DMS153 (cell line): ENCODE measurements around the gene LYZL4.

Experiments used
- DNase-seq: peaks from one replicate; lab custom pipeline; 2025; lab: John Stamatoyannopoulos, UW

The LYZL4 gene, protein sequence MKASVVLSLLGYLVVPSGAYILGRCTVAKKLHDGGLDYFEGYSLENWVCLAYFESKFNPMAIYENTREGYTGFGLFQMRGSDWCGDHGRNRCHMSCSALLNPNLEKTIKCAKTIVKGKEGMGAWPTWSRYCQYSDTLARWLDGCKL

DNA sequence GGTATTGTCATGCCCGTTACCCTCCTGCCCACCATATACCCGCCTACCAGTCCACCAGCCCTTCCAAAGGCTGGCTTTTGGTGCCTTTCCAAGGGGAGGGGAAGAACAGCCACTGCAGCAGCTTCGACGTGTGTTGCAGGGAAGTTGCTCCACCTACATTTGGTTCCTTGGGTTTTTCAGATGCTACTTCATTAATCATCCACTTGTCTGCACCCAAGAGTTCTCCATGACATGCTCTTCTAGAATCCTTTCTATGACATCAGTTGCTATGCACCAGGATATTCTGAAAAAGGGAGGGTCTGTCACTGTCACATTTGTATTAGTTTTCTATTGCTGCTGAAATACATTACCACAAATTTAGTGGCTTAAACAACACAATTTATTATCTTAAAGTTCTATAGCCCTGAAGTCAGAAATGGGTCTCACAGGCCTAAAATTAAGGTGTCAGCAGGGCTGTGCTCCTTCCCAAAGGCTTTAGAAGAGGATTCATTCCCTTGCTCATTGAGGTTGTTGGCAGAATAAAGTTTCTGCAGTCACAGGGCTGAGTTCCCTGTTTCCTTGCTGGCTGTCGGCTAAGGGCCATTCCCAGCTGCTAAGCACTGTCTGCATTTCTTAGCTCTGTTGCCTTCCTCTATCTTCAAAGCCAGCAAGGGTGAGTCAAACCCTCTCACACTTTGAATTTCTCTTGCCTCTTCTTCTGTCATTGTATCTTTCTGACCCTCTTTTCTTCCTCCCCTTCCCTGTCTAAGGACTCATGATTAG is at the start of gene LYZL4:
LYZL4 (minus strand) TSS at position 241 of the 762 bp plus-strand sequence. CDS start 3,359 bp downstream, outside the sequence.
- no peak for DNase-seq

DNA sequence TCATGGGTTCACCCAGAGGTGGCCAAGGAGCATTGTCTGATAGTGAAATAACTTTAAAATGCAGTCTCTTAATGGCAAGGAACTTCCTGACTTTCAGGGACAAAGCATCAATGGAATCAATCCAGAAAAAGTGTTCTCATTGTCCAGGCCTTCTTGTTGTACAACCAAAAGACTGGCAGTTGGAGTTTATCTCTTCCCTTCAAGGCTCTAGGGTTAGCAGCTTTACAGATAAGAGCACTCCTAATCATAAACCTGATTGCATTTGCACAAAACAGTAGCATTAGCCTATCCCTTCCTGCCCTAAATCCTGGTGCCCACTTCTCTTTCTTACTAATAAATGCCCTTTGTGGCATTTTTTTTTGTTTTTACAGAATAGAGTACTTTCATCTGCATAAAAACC is 48.7 kb upstream of the LYZL4 start:
- no peak for DNase-seq

DNA sequence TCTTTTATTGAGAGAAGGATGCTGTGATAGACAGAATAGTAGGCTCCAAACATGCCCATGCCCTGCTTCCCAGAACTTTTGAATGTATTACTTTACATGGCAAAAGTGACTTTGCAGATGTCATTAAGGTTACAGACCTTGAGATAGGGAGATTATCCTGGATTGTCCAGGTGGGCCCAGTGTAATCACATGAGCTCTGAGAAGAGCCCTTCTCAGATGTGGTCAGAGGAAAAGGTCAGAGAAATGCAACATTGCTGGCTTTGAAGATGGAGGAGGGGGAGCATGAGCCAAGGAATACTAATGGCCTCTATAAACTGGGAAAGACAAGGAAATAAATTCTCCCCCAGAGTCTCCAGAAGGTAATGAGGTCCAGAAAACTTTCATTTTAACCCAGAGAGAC is 45.8 kb upstream of the LYZL4 start:
- no peak for DNase-seq

DNA sequence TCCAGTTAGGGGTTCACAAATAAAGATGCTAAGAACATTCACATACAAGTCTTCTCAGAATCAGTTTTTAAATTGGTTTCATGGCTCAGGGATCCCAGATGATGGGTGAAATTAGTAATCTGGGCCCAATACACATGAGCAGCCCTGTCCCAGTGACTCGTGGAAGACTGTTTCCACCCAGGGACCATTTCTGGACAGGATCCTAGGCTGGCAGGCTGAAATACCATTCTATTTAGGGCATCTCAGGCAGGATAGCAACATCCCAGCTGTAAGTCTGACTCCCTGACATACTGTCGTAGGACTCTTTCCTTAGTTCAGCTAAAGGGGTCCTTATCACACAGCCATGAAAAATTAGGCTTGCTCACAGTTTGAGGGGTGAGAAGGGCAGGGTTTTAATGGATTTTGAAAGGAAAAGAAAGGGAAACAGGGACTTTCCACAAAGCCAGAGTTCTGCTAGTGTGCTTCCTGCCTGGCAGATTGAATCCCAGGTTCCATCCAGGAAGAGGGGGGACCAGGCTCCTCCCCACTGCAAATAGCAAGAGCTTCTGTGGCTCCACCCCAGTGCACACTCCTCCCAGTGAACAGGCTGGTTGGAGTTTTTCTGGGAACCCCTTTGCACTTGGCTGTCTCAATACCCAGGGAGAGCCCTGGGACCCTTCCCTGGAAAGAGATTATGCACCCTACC is 41.3 kb upstream of the LYZL4 start:
- DNase-seq = no peak

DNA sequence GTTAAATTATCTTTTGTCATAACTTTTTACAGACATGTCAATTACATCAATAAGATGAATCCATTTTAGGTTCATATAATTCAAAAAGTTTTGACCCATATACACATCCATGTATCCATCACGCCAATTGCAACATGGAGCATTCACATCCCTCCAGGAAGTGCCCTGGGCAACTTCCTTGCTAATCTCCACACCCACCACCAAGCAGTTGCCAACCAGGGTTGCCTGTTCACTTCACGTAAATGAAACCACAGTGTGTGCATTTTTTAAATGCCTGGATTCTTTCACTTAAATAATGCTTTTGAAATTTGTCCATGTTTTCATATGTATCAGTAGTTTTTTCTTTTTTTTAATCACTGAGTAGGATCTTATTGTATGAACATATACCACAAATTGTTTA is 40.7 kb upstream of the LYZL4 start:
- no peak for DNase-seq

DNA sequence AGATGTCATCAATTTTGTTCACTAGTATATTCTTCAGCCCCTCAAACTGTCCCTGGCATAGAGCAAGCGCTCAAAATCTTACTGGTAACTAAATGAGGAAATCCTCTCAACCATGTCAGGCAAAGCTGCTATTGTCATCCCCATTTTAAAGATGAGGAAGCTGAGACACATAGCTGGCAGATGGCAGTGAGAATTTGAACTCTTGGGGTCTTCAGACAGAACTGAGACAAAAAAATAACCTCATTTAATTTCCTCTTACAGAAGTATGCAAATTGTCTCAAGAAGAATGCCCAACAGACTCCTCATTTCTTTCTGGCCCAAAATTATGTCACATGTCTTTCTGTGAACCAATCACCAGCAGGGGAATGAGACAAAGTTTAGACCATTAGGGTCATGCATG is 40.2 kb upstream of the LYZL4 start:
- no peak for DNase-seq

DNA sequence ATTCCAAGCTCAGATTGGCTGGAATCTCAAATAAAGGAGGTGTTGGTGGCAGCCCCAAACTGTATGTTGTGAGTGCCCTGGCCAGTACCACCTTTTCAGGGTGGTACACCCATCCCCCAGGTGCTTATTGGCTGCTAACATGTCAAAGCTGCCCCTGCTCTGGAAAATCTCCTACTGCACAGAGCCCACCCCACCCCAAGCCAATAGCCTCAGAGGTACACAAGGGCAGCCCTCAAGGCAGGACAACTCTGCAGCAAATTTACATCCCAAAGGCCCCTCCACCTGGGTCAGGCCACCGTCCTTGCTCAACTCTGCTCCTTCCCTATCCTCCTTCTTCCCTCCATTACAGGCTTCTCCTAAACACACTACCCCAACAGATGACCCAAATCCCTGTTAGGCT is 37.1 kb upstream of the LYZL4 start:
- no peak for DNase-seq

DNA sequence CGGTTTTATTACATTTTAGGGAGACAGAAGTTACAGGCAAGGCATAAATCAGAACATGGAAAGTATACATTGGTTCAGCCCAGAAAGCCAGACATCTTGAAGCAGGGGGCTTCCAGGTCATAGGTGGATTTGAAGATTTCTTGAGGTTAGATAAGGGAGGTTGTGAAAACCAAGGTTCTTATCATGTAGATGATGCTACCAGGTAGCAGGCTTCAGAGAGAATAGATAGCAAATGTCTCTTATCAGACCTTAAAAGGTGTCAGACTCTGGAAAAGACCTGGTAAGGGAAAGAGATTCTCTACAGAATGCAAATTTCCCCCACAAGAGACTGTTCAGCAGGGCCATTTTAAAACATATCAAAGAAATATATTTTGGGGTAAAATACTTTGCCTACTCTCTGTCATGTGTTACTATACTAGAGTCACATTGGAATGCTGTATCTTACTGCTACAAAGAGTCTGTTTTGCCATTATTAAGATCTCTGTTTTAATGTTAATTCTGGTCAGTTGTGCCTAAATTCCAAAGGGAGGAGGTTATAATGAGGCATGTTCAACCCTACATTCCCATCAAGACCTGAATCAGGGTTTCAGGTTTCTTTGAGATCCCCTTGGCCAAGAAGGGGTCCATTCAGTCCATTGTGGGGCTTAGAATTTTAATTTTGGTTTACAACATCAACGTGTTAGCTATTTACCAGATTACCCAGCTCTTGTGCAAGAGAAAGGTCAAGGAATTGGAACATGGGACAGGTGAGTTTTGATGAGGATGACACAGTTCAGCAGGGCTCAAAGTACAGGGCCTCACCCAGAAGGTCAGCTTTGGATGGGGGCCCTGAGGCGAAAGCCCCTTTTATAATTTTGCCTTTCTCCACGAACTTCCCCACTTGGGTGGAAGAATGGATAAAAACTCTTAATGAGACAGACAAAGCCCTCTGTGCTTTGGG is 36.0 kb upstream of the LYZL4 start:
- no peak for DNase-seq

DNA sequence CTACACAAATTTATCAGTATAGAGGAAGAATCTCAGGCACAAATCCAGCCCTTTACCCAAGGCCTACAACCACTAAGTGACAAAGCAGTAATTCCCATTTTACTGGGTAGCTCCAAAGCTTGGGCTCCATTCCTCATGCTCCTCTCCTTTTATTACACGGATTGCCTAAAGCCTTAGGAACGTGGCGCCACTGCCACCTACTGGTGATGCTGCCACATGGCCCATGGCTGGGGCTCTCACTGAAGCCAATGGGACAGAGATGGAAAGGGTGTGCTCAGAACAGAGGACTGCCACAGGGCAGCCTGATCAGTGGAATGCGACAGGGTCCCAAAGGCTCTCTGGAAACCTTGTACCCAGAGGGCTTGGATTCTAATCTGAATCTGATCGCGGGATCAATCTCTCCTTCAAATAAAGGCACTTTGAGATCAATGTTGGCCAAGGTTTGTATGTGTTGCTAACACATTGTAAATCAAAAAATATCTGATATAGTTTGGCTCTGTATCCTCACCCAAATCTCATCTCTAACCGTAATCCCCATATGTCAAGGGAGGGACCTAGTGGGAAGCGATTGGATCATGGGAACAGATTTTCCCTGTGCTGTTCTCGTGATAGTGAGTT is 33.5 kb upstream of the LYZL4 start:
- peak; percentile 44 for DNase-seq

DNA sequence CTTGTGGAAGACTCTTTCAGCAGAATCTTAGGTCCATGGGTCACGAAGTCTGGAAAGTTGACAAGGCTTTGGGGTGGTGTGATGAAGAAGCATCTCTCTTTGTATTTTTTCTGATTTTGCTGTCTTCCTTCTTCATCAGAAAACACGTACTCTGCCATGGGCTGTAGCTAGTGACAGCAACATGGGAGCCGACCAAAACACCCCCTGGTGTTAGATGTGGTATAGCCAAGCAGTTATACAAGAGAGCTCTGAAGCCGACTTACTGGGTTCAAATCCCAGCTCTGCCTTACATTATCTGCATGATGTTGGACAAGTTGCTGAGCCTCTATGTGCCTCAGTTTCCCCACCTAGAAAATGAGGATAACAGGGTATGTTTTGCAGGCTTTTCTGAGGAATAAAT is 32.9 kb upstream of the LYZL4 start:
- no peak for DNase-seq

DNA sequence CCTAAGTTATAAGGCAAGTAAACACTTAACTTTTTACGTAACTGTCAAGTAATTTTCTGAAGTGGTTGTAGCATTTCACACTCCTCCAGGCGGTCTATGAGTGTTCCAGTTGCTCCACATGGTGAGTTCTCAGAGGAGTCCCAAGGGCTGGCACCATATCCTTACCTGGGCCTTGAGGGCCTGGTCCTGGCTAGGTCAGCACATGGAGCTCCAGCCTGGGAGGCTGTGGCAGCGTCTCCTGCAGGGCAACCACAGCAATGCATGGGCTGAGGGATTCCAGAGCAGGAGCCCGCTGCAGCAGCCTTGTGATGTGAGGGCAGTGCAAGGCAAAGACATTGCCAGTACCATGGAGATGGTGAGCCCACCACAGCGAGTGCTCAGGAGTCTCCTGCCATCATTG is 32.2 kb upstream of the LYZL4 start:
- DNase-seq = no peak

DNA sequence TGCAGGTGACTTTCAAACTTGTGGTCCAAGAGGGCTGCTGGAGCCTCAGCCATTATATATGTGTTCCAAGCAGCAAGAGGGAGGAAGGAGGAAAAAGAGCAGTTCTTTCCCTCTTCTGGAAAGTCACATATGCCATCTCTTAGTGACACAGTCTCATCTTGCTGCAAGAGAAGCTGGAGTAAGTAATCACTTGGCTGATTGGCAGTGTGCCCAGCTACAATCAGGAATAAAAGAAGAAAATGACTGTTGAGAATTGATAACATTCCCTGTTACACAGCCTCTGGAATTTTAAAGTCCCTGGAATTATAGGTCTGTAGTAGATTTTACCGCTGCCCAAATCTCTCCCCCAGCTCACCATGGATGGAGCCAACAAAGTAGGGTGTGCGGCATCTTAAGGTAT is 31.4 kb upstream of the LYZL4 start:
- no peak for DNase-seq

DNA sequence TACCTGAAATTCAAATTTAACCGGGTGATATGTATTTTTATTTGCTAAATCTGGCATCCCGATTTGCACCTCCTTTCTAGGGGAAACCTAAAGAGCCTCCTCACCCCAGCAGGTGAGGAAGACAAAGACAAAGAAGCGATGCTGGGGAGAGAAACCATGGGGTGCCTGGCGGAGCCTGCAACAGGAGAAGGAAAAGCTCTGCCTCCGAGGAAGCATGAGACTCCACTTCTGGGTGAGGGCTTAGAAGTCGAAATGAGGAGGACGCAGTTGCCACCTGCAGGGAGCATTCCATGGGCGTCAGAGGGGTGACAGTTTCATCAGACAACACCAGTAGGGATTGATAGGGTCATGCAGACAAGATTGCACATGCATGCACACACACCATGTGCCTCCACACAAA is 30.5 kb upstream of the LYZL4 start:
- no peak for DNase-seq

DNA sequence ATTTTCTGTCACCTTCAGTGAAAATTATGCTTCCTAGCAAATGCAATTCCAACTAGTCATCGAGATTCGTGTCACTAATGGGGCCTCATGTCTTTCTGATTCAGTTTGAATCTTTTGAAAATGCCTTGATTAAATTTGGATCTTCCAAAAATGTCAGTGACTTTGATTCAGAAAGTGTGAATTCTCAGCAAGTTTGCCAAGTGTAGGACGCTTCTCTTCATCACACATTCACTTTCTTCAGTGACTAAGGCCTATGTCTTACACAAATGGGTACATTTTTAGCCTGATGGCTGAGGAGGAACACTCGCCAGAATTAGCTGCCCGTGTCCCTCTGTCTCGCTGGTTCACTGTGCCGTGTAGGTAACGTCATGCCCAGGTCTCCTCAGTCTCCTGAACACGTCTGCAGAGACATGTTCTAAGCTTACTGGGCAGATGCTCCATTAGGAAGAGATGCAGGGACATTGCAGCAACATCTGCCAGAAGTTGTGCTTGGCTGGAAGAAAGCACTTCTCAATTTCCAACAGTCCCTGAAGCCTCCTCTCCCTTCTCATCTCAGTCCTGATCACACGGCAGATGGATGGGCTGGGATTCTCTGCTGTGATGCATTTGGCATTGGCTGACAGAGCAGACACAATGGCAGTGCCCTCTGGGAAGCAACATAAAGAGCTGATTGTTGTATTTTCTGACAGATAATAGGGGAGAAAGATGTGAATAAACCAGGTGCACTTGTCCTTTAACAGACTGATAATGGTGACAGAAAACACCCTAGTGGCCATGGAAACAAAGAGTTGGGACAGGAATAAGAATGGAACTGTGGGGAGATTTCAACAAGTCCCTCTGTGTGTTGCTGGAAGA is 29.1 kb upstream of the LYZL4 start:
- DNase-seq = no peak

DNA sequence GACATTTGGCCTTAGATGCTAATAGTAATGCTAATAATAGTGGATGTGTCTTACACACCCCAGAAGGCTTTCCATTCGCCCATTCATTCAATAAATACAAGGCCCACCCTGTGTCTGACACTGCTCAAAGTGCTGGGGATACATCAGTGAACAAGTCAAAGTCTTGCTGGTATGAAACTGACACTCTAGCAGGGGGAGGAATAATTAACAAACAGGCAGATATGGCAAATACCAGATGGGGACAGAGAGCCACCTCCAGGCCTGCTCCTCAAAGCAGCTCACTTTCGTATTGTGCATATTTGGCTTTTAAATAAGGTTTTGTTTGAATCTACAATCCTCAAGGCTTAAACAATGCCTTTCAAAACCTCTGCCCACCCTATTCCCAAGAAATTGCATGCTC is 28.3 kb upstream of the LYZL4 start:
- DNase-seq = no peak

DNA sequence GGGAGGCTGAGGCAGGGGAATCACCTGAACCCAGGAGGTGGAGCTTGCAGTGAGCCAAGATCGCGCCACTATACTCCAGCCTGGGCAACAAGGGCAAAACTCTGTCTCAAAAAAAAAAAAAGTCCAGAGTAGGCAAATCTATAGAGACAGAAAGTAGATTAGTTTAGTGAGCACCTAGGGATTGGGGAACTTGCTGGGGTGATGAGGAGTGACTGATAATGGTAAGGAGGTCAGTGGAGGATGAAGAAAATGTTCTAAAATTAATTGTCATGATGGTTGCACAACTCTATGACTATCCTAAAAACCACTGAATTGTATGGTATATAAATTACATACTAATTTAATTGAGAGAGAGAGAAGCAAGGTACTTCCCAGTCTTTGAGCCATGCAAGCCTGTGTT is 27.8 kb upstream of the LYZL4 start:
- no peak for DNase-seq

DNA sequence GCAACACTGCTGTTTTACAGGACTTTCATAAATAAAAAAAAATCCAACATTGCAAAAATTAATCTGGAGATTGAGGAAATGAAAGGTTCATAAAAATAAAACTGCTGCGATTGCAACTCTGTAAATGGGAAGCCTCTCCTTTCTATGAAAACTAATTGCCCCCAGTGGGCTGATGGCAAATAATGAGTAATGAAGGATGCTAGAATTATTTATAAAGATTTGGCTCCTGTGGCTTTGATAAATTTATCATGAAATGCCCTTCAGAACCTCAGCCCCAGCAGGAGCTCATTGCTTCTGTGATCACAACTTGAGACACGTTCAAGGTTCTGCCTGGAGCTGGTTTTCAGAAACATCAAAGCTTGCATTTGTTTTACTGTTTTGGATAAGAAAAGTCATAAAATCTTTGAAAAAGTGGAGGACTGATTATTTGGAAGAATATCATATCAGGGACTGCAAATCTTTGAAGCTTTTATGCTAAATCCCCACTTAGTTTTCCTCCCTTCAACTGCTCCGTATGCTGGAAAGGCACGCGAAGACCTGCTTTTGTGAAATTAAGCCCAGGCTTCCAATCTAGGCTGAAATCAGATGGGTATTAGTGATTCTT is 24.5 kb upstream of the LYZL4 start:
- no peak for DNase-seq

DNA sequence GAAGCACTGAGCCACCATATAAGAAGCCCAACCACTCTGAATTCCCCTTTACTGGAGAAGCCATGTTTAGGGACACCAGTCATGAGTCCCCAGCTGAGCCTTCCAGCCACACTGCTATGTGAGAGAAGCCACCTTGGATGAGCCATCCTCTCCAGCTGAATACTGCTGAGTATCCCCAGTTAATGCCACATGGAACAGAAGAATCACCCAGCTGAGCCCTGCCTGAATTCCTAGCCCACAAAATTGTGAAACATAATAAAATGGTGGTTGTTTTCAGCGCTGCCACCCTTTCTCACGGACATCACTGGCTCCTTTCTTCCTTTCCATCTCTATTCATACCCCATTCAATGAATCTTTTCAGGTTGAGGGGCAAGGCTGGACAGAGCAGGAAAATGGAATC is 22.1 kb upstream of the LYZL4 start:
- no peak for DNase-seq

DNA sequence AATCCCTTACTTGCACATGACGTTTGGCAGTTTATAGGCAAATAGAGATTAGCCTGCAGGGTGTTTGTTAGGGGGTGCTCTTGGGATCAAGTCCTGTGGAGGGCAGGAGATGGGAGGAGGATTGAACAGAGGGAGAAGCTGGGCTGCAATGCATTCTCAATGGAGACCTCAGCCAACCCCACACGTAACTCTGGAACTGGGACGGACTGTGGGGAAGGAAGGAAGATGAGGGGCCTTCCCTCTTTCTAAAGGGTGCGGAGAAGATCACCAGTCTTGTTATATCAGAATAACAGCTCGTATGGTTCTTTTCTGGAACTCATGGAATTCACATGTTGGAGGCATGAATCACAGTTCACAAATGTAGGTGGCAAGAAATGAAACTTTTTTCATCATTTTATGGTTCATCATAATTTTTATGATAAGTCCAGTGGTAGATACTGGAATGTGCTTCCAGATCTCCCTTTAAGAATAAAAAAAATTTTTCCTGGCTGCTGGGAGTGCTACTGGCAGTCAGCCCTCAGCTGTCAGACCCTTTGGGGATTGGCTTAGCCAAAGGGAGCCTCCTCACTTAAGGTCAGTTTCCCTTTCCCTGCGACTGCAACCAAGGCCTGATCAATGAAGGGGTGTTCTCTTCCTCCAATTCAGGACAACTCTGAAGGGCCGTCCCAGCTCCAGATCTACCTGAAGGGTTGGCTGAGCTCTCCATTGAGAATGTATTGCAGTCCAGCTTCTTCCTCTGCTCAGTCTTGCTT is 20.5 kb upstream of the LYZL4 start:
- DNase-seq = no peak

DNA sequence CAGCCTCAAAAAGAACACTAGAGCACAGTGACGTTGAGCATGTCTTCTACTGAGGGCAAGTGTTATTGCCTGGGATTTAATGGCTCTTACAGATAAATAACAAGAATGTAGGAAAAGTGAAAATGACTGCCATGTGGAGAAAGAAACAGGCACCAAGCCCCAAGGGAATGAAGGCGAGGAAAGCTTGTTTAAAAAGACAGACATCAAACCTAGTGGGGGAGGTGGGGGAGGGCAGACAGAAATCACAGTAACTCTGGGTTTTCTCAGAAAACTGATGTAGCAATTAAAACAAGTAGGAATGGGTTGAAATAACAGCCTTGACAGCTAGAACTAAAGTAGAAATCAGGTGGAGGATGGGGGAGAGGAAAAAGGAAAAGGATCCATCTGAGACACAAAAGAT is 18.4 kb upstream of the LYZL4 start:
- DNase-seq = no peak
